Pulmonary artery endothelial cell (primary cell): ENCODE results near the gene CDH23. TPM values are rescaled to one million over a fixed set of nuclear protein-coding genes. Genes with fewer than 3 reads are reported as not detected.

Experiments
- DNase-seq: peaks from one replicate; pipeline ENCODE4 v3.0.0-alpha.2; 2011; ENCODE audit warnings: low read depth, low spot score
- total RNA-seq: library from RNA; depleted of rRNA; stranded (reverse); fragments of >200 nt; gene quantifications from 2 replicates; pipeline ENCODE4 v1.2.3, GENCODE V29; 2014

The CDH23 gene
- total RNA-seq, 1 donor from 2014 or later = 0.07 TPM

- DNase-seq = no peak
Measured at GRCh38 chr10:71753091-71753959, 356.6 kb downstream of the CDH23 start.

GRCh38 chr10:71753960-71754505 lies 357.3 kb downstream of the CDH23 start:
- DNase-seq = no peak

- DNase-seq = no peak
Measured at GRCh38 chr10:71754562-71754961, 357.8 kb downstream of the CDH23 start.

GRCh38 chr10:71755179-71755879 lies 358.6 kb downstream of the CDH23 start:
- no peak for DNase-seq

GRCh38 chr10:71756311-71757191 lies 359.8 kb downstream of the CDH23 start:
- no peak for DNase-seq

- DNase-seq = no peak
Measured at GRCh38 chr10:71757399-71757922, 360.7 kb downstream of the CDH23 start.

- no peak for DNase-seq
Measured at GRCh38 chr10:71761105-71761511, 364.4 kb downstream of the CDH23 start.

- DNase-seq = no peak
Measured at GRCh38 chr10:71761541-71762113, 364.9 kb downstream of the CDH23 start.

GRCh38 chr10:71762324-71762723 lies 365.6 kb downstream of the CDH23 start:
- DNase-seq = no peak

GRCh38 chr10:71763352-71764127 lies 366.8 kb downstream of the CDH23 start:
- DNase-seq = no peak

- DNase-seq = no peak
Measured at GRCh38 chr10:71765176-71765904, 368.6 kb downstream of the CDH23 start.

- DNase-seq = no peak
Measured at GRCh38 chr10:71765906-71766716, 369.4 kb downstream of the CDH23 start.

GRCh38 chr10:71766717-71767419 lies 370.1 kb downstream of the CDH23 start:
- DNase-seq = peak; percentile 49

- no peak for DNase-seq
Measured at GRCh38 chr10:71767420-71768035, 370.8 kb downstream of the CDH23 start.

GRCh38 chr10:71769279-71769823 lies 372.6 kb downstream of the CDH23 start:
- DNase-seq = no peak

GRCh38 chr10:71770255-71770654 lies 373.5 kb downstream of the CDH23 start:
- DNase-seq = no peak

- DNase-seq = no peak
Measured at GRCh38 chr10:71770789-71771188, 374.1 kb downstream of the CDH23 start.
